ENCODE measurements around the gene MBTD1.

The MBTD1 gene

DNA sequence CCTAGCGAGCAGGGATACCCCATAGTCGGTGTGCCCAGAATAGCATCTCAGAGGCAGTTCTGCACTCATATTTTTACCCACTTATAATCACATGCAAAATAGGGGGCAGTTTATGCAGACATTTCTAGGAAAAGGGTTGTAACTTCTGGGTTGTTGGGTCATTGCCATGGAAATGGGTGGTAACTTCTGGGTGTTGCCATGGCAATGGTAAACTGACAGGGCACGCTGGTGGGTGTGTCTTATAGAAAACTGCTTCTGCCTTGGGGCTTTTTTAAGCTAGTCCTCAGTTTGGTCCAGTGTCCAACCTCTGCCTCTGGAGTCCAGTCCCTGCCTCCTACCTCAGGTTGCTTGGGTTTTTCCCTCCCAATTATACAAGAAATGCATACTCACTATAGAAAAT is 131.8 kb downstream of the MBTD1 start:
- no peak for TF ChIP-seq POLR2A (IDR thresholded peaks at IDR 0.05; ENCODE audit: low read depth, low read length)
- FAIRE-seq: no peak
- DNase-seq (ENCODE audit: insufficient read length, low spot score): no peak

All from H54 (cell line).